ENCODE measurements around the gene UQCRC2.

DNA sequence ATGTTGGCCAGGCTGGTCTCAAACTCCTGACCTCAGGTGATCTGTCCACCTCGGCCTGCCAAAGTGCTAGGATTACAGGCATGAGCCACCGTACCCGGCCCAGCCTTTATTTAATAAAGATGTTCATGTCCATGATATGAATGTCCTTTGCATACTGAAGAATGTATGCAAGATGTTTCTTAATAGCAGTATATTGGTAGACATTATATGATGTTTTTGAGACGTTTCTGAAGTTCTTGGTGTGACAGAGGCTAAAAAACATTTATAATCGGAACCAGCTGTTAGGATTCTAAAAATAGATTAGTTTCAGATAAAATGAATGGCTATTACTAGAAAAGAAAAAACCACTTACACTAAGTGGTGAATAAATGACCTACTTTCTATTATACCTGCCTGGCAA lies 36.0 kb downstream of the UQCRC2 start:
- TF ChIP-seq KLF8 (tag by site-specific recombination; IDR thresholded peaks at IDR 0.05) (no peak), SP2 (tag by site-specific recombination; IDR thresholded peaks at IDR 0.05) (no peak), GLIS2 (tag by site-specific recombination; IDR thresholded peaks at IDR 0.05) (no peak)
- TF ChIP-seq, protein P1, sequence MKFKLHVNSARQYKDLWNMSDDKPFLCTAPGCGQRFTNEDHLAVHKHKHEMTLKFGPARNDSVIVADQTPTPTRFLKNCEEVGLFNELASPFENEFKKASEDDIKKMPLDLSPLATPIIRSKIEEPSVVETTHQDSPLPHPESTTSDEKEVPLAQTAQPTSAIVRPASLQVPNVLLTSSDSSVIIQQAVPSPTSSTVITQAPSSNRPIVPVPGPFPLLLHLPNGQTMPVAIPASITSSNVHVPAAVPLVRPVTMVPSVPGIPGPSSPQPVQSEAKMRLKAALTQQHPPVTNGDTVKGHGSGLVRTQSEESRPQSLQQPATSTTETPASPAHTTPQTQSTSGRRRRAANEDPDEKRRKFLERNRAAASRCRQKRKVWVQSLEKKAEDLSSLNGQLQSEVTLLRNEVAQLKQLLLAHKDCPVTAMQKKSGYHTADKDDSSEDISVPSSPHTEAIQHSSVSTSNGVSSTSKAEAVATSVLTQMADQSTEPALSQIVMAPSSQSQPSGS (tag by site-specific recombination; IDR thresholded peaks at IDR 0.05; ENCODE audit: low read depth) = no peak
- TF ChIP-seq, protein P2, sequence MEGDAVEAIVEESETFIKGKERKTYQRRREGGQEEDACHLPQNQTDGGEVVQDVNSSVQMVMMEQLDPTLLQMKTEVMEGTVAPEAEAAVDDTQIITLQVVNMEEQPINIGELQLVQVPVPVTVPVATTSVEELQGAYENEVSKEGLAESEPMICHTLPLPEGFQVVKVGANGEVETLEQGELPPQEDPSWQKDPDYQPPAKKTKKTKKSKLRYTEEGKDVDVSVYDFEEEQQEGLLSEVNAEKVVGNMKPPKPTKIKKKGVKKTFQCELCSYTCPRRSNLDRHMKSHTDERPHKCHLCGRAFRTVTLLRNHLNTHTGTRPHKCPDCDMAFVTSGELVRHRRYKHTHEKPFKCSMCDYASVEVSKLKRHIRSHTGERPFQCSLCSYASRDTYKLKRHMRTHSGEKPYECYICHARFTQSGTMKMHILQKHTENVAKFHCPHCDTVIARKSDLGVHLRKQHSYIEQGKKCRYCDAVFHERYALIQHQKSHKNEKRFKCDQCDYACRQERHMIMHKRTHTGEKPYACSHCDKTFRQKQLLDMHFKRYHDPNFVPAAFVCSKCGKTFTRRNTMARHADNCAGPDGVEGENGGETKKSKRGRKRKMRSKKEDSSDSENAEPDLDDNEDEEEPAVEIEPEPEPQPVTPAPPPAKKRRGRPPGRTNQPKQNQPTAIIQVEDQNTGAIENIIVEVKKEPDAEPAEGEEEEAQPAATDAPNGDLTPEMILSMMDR (tag by site-specific recombination; IDR thresholded peaks at IDR 0.05) = no peak
